ENCODE results near the gene ASB6. TPM values are rescaled to one million over a fixed set of nuclear protein-coding genes. Genes with fewer than 3 reads are reported as not detected.

ASB6 gene
- total RNA-seq, 1 donor from 2014 or later = 17.4 TPM

GRCh38 chr9:129585352-129585751 lies 56.6 kb downstream of the ASB6 start:
- Mint-ChIP-seq H3K9me3 (ENCODE audit: low read depth) (no peaks in the 10 kb centered on the region), H3K27ac (ENCODE audit: unreplicated experiment) (no peak overlapping the region), H3K4me3 (ENCODE audit: unreplicated experiment) (no peak overlapping the region), H3K36me3 (ENCODE audit: low read depth) (no peaks in the 10 kb centered on the region), H3K27me3 (ENCODE audit: low read depth) (no peaks in the 10 kb centered on the region), H3K4me1 (ENCODE audit: low read depth) (peaks cover 8% of the 10 kb centered on the region)
- TF ChIP-seq CTCF (IDR thresholded peaks at IDR 0.05) = no peak
- no peak for DNase-seq (ENCODE audit: low spot score)

Other genes starting within 250 kb of the ASB6 start
- 0.30 to 0.39 TPM (median 0.38 TPM) in 3 replicates for gene C9orf50, start 21.1 kb downstream of the ASB6 start, total RNA-seq
- 32.6 to 37.4 TPM (median 34.4 TPM) in 3 replicates for gene NTMT1, start 16.0 kb downstream of the ASB6 start, total RNA-seq
- gene PRRX2, start 23.5 kb upstream of the ASB6 start, total RNA-seq = 4.9 to 5.7 TPM (median 5.0 TPM) in 3 replicates
- gene PTGES, start 110.9 kb upstream of the ASB6 start, total RNA-seq = 0.95 to 3.3 TPM (median 1.3 TPM) in 3 replicates
- gene TOR1B, start 161.0 kb upstream of the ASB6 start, total RNA-seq = 39.4 to 44.2 TPM (median 39.8 TPM) in 3 replicates
- 45.3 to 54.3 TPM (median 47.4 TPM) in 3 replicates for gene TOR1A, start 182.0 kb upstream of the ASB6 start, total RNA-seq
- 37.3 to 45.7 TPM (median 37.7 TPM) in 3 replicates for gene C9orf78, start 193.1 kb upstream of the ASB6 start, total RNA-seq
- gene USP20, start 193.3 kb upstream of the ASB6 start, total RNA-seq = 21.3 to 29.6 TPM (median 23.9 TPM) in 3 replicates